GM21786 (cell line): ENCODE data around the gene HIGD1C.
"Not testable (repeated sequence)": the region's sequence is repeated elsewhere in the genome, so short reads cannot be mapped to it uniquely, and the experiment has no call there.

Experiments used
- ATAC-seq: cut with Tn5 transposase; IDR thresholded peaks from one replicate; pipeline ENCODE4 v1.9.1; 2021; ENCODE audit not compliant: unreplicated experiment

The HIGD1C gene

DNA sequence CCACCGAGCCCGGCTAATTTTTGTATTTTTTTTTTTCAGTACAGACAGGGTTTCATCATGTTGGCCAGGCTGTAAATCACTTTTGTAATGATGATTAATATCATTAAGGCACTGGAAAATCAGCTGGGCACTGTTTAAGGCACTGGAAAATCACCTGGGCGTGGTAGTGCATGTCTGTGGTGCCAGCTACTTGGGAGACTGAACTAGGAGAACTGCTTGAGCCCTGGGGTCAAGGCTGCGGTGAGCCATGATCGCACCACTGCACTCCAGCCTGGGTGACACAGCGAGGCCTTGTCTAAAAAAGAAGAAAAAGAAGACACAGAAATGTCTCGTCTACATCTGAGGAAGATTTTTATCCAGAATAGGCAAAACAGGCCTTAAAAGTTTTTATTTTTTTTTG is 61.1 kb downstream of the HIGD1C start:
- ATAC-seq, result no peak

DNA sequence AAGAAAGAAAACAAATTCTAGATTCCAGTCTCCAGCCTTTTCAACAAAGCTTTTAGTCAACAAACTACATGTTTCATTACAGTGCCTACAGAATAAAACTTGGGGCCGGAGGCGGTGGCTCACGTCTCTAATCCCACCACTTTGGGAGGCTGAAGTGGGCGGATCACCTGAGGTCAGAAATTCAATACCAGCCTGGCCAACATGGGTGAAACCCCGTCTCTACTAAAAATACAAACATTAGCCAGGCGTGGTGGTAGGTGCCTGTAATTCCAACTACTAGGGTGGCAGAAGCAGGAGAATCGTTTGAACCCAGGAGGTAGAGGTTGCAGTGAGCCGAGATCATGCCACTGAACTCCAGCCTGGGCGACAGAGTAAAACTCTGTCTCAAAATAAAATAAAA is 62.1 kb downstream of the HIGD1C start:
- ATAC-seq, result not testable (repeated sequence)

DNA sequence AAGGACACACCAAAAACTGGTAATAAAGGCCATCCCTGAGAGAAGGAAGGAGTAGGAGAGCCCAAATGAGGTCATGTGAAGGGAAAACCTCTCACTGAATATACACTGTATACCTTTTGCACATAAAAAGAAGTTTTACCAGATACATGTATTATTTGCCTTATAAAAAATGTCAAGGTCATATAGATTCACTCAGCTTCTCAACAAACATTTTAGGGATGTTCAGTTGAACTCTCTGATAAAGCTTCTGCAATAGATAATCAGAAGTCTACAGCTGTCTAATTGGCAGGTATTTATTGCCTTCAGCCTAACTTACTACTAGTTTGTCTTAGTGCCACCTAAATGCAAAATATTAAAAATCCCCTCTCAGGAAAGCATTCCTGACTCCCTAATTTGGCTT is 65.1 kb downstream of the HIGD1C start:
- ATAC-seq, result no peak

DNA sequence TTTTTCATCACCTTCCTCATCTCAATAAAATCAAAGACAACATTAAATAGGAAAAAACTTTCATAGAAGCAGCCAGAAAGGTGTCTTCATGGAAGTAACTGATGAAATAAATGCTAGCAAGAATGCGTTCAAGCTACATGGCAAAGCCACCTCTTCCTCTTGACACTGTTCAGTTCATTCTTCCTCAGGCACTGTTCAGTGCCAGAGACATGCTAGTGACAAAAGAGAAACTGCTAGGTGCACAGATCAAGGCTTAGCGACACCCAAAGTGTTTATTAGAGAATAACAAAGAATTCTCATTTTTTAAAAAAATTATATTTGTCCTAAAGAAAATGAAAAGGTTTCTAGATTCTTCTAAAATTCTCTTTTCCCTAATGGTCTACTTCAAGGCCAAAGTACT is 66.6 kb downstream of the HIGD1C start:
- no peak for ATAC-seq

DNA sequence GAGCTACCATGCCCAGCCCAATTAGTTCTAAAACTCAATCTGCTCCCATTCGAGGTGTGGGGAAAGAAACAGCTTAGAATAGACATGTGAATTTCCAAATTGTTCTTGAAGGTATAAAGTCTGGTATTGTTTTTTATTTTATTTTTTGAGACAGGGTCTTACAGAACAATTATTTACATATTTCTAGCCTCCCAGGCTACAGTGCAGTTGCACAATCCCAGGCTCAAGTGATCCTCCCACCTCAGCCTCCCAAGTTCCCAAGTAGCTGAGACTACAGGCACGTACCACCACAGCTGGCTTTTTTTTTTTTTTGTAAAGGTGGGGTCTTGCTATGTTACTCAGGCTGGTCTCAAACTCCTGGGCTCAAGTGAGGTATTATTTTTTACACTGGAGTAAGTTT is 67.6 kb downstream of the HIGD1C start:
- ATAC-seq, result no peak
